Measurements from ENCODE around the gene OSR1.

Gene OSR1

DNA sequence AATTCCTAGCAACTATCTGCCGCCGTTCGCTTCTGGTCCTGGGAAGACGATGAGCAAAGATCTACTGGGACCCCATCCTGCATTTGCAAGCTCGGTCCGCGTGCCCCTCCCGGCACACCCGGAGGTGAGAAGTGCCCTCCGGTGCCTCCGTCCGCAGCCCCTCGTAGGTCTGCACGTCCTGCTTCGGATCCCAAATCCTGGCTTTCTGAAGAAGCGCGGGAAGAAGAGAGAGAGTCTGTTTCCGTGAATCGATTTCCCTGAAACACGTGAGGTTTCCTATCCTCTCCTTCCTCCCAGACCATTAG is 5.0 kb upstream of the OSR1 start:
- TF ChIP-seq, protein P1, sequence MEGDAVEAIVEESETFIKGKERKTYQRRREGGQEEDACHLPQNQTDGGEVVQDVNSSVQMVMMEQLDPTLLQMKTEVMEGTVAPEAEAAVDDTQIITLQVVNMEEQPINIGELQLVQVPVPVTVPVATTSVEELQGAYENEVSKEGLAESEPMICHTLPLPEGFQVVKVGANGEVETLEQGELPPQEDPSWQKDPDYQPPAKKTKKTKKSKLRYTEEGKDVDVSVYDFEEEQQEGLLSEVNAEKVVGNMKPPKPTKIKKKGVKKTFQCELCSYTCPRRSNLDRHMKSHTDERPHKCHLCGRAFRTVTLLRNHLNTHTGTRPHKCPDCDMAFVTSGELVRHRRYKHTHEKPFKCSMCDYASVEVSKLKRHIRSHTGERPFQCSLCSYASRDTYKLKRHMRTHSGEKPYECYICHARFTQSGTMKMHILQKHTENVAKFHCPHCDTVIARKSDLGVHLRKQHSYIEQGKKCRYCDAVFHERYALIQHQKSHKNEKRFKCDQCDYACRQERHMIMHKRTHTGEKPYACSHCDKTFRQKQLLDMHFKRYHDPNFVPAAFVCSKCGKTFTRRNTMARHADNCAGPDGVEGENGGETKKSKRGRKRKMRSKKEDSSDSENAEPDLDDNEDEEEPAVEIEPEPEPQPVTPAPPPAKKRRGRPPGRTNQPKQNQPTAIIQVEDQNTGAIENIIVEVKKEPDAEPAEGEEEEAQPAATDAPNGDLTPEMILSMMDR (IDR thresholded peaks at IDR 0.05; ENCODE audit: borderline replicate concordance, insufficient read depth, low read depth, low read length), result no peak
- no peak overlapping the region for H3K4me3 ChIP-seq (ENCODE audit: low read depth, low read length)

DNA sequence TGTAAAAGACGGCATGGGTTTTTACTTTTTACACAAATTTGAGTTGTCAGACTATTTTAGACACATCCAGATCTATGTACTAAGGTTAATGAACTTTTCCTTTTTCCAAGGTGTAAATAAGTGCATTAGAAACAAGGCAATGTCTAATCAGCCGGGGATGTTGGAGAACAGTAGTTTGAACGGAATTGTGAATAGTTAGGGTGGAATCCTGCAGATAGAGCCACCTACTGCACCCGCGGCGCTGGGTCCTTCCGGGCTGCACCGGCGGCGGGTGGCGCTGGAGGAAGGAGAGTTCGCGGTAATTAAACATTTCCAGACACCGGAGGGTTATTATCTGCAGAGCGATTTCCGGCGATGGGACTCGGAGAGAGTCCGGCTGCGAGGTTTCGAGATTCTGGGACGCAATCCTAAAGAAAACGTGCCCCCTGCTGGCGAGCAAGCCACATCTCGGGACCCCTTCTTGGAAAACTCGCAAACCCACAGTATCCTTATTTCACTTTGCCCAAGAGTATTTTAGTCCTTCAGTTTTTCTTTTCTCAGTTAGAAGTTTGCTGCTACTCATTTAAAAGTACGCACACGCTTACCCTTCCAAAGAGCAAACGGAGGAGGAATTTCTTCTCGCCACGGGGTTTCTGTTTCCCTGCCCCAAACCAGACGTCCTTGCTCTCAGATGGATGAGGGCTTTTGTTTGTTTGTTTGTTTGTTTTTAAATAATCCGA is 4.5 kb upstream of the OSR1 start:
- TF ChIP-seq, protein P1 (IDR thresholded peaks at IDR 0.05; ENCODE audit: borderline replicate concordance, insufficient read depth, low read depth, low read length), result peak; percentile 56; the same call in 1 of the 2 replicates
- peak overlapping the region; percentile 46 for H3K4me3 ChIP-seq (ENCODE audit: low read depth, low read length)

GRCh38 chr2:19362094-19362754 is 3.8 kb upstream of the OSR1 start:
- TF ChIP-seq, protein P1 (IDR thresholded peaks at IDR 0.05; ENCODE audit: borderline replicate concordance, insufficient read depth, low read depth, low read length), result no peak
- peak overlapping the region; percentile 46 for H3K4me3 ChIP-seq (ENCODE audit: low read depth, low read length)

- H3K4me3 ChIP-seq (ENCODE audit: low read depth, low read length), result no peak overlapping the region
Measured at GRCh38 chr2:19361325-19361990, 3.0 kb upstream of the OSR1 start.

DNA sequence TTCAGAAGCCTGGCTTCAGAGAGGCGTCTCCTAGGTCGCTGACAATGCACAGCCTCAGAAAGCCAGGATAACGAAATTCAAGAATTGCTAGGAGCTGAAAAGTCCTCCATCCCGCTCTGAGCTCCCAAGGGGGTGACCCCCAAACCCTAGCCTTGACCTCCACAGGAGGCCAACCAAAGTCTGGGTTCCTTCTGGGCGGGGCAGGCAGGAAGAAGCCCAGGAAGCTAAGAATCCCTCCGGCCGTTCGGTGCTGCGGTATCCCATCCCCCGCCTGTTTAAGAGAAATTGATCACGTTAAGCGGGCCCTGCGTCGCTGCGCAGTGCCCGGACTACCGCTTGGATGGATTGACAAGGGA is 2.5 kb upstream of the OSR1 start:
- TF ChIP-seq, protein P1 (IDR thresholded peaks at IDR 0.05; ENCODE audit: borderline replicate concordance, insufficient read depth, low read depth, low read length), result no peak
- H3K4me3 ChIP-seq (ENCODE audit: low read depth, low read length), result no peak overlapping the region

More at GRCh38 chr2:19361325-19361990, 3.0 kb upstream of the OSR1 start:
- TF ChIP-seq, protein P1 (IDR thresholded peaks at IDR 0.05; ENCODE audit: borderline replicate concordance, insufficient read depth, low read depth, low read length), result no peak

DNA sequence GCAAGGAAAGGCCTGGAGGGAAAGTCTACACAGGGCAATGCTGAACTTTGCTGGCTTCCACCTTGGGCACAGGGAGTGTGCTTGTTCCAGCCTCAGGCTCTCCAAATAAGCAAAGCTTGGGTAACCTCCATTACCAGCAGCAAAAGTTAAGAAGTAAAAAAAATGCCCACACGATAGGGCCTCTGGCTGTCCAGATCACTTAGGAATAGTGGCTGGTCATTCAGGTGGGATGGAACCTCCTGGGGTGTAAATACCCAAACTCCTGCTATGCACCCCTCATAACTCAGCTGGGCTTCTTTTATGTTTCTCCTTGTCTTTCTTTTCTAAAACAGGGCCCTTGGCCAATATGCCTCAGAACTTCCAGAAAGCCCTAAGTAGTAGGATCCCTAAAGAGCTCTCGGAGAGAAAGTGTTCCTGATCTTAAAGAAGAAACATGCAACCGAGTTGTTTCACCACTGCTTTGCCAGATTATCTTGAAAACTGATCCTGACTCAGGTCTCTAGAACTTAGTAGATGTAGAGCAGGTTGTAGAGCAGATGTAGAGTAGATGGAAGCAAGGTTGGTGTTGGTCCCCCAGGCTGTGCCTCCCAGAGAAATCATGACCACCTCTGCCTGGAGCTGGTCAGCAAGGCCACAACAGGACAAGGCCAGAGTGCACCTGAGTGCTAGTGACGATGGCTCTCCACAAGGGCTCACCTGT is 2.0 kb upstream of the OSR1 start:
- no peak overlapping the region for H3K4me3 ChIP-seq (ENCODE audit: low read depth, low read length)
- TF ChIP-seq, protein P1 (IDR thresholded peaks at IDR 0.05; ENCODE audit: borderline replicate concordance, insufficient read depth, low read depth, low read length), result no peak
